Measurements from ENCODE around the gene INTU.

Gene INTU

DNA sequence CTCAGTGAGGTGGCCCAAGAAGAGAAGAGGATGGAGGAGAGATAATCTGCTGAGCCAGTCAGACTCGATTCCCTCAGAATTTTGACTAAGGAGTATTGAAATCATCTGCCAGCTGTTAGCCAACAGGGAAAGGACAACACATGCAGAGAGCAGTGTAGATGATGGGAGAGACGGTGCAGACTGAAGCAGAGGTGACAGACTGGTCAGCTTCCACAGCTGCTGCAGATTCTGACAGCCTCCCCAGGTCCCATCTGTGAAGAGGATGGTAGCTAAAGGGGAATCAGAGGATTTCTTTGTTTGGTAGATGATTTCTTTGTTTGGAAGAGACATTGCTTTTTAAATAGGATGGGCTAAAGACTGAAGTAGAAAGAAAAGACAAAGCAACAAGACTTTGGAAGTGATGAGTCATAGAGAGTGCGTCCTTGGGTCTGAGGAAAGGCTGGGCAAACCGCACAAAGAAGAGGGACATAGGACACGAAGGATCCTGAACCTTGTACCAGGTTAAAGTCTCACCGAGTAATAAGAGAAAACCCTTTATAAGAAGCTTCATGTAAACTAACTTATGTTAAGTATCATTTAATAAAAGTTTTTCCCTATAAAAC, 27.6 kb downstream of the INTU start:
- ChIA-PET POLR2A (no interaction called here), CTCF (interaction anchor here (0.6 kb wide), 1 partner anchor 54 kb away, joined by 3 read pairs; no protein-coding TSS in a partner anchor)
- Histone ChIP-seq H3K4me1 (ENCODE audit: control insufficient read depth, insufficient read depth, low read length) (no peaks in the 10 kb centered on the region), H3K9me3 (ENCODE audit: control insufficient read depth, insufficient read depth, low read depth, low read length) (no peaks in the 10 kb centered on the region), H3K36me3 (ENCODE audit: control insufficient read depth in 2 of 2, insufficient read depth in 1 of 2, low read length in 2 of 2) (no peaks in the 10 kb centered on the region), H3K4me3 (ENCODE audit: low read depth, low read length) (no peak overlapping the region), H3K27ac (ENCODE audit: extremely low read depth, low read depth, low read length) (no peak overlapping the region)
- no peak for TF ChIP-seq ZNF664 (tag by site-specific recombination; IDR thresholded peaks at IDR 0.05)
- TF ChIP-seq, protein P1, sequence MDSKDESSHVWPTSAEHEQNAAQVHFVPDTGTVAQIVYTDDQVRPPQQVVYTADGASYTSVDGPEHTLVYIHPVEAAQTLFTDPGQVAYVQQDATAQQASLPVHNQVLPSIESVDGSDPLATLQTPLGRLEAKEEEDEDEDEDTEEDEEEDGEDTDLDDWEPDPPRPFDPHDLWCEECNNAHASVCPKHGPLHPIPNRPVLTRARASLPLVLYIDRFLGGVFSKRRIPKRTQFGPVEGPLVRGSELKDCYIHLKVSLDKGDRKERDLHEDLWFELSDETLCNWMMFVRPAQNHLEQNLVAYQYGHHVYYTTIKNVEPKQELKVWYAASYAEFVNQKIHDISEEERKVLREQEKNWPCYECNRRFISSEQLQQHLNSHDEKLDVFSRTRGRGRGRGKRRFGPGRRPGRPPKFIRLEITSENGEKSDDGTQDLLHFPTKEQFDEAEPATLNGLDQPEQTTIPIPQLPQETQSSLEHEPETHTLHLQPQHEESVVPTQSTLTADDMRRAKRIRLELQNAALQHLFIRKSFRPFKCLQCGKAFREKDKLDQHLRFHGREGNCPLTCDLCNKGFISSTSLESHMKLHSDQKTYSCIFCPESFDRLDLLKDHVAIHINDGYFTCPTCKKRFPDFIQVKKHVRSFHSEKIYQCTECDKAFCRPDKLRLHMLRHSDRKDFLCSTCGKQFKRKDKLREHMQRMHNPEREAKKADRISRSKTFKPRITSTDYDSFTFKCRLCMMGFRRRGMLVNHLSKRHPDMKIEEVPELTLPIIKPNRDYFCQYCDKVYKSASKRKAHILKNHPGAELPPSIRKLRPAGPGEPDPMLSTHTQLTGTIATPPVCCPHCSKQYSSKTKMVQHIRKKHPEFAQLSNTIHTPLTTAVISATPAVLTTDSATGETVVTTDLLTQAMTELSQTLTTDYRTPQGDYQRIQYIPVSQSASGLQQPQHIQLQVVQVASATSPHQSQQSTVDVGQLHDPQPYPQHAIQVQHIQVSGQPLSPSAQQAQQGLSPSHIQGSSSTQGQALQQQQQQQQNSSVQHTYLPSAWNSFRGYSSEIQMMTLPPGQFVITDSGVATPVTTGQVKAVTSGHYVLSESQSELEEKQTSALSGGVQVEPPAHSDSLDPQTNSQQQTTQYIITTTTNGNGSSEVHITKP (tag by site-specific recombination; IDR thresholded peaks at IDR 0.05) = no peak
- no peak for TF ChIP-seq ZBTB17 (tag by site-specific recombination; IDR thresholded peaks at IDR 0.05)
- TF ChIP-seq ZNF610 (tag by site-specific recombination; IDR thresholded peaks at IDR 0.05; ENCODE audit: borderline replicate concordance) = no peak
- no peak for TF ChIP-seq ZNF433 (tag by site-specific recombination; IDR thresholded peaks at IDR 0.05; ENCODE audit: low read depth)
- TF ChIP-seq, protein P2, sequence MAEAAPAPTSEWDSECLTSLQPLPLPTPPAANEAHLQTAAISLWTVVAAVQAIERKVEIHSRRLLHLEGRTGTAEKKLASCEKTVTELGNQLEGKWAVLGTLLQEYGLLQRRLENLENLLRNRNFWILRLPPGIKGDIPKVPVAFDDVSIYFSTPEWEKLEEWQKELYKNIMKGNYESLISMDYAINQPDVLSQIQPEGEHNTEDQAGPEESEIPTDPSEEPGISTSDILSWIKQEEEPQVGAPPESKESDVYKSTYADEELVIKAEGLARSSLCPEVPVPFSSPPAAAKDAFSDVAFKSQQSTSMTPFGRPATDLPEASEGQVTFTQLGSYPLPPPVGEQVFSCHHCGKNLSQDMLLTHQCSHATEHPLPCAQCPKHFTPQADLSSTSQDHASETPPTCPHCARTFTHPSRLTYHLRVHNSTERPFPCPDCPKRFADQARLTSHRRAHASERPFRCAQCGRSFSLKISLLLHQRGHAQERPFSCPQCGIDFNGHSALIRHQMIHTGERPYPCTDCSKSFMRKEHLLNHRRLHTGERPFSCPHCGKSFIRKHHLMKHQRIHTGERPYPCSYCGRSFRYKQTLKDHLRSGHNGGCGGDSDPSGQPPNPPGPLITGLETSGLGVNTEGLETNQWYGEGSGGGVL (tag by site-specific recombination; IDR thresholded peaks at IDR 0.05) = no peak
- no peak for TF ChIP-seq ZNF510 (tag by site-specific recombination; IDR thresholded peaks at IDR 0.05; ENCODE audit: insufficient replicate concordance)
- no peak for TF ChIP-seq ELK4 (IDR thresholded peaks at IDR 0.05; ENCODE audit: borderline replicate concordance, low read depth, low read length)

GRCh38 chr4:127667116-127667515, 34.4 kb downstream of the INTU start:
- no peaks in the 10 kb centered on the region for H3K9me3 ChIP-seq (ENCODE audit: control insufficient read depth, insufficient read depth, low read depth, low read length)
- CTCF ChIA-PET = no interaction called here
- H3K27ac ChIP-seq (ENCODE audit: extremely low read depth, low read depth, low read length) = no peak overlapping the region
- H3K4me3 ChIP-seq (ENCODE audit: low read depth, low read length) = no peak overlapping the region
- POLR2A ChIA-PET = no interaction called here
- no peaks in the 10 kb centered on the region for H3K4me1 ChIP-seq (ENCODE audit: control insufficient read depth, insufficient read depth, low read length)
- H3K36me3 ChIP-seq (ENCODE audit: control insufficient read depth in 2 of 2, insufficient read depth in 1 of 2, low read length in 2 of 2) = no peaks in the 10 kb centered on the region
- TF ChIP-seq PBX3 (CRISPR knock-in tag; IDR thresholded peaks at IDR 0.05) (no peak), ZNF302 (tag by site-specific recombination; IDR thresholded peaks at IDR 0.05; ENCODE audit: low read depth) (no peak), ZIC2 (tag by site-specific recombination; IDR thresholded peaks at IDR 0.05) (no peak), ZNF221 (tag by site-specific recombination; IDR thresholded peaks at IDR 0.05; ENCODE audit: borderline replicate concordance) (no peak), ZNF76 (tag by site-specific recombination; IDR thresholded peaks at IDR 0.05; ENCODE audit: borderline replicate concordance, low read depth) (no peak), ZBTB48 (tag by site-specific recombination; IDR thresholded peaks at IDR 0.05) (no peak), BCL11A (tag by site-specific recombination; IDR thresholded peaks at IDR 0.05; ENCODE audit: low read depth) (no peak), ZNF391 (tag by site-specific recombination; IDR thresholded peaks at IDR 0.05; ENCODE audit: borderline replicate concordance, low read depth) (no peak), ZBTB20 (tag by site-specific recombination; IDR thresholded peaks at IDR 0.05) (no peak), ZBTB6 (tag by site-specific recombination; IDR thresholded peaks at IDR 0.05) (no peak), GLIS1 (tag by site-specific recombination; IDR thresholded peaks at IDR 0.05) (no peak), ZNF629 (tag by site-specific recombination; IDR thresholded peaks at IDR 0.05) (no peak)
- TF ChIP-seq, protein P3, sequence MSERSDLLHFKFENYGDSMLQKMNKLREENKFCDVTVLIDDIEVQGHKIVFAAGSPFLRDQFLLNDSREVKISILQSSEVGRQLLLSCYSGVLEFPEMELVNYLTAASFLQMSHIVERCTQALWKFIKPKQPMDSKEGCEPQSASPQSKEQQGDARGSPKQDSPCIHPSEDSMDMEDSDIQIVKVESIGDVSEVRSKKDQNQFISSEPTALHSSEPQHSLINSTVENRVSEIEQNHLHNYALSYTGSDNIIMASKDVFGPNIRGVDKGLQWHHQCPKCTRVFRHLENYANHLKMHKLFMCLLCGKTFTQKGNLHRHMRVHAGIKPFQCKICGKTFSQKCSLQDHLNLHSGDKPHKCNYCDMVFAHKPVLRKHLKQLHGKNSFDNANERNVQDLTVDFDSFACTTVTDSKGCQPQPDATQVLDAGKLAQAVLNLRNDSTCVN (tag by site-specific recombination; optimal IDR thresholded peaks at IDR 0.05) = no peak
- TF ChIP-seq, protein P4, sequence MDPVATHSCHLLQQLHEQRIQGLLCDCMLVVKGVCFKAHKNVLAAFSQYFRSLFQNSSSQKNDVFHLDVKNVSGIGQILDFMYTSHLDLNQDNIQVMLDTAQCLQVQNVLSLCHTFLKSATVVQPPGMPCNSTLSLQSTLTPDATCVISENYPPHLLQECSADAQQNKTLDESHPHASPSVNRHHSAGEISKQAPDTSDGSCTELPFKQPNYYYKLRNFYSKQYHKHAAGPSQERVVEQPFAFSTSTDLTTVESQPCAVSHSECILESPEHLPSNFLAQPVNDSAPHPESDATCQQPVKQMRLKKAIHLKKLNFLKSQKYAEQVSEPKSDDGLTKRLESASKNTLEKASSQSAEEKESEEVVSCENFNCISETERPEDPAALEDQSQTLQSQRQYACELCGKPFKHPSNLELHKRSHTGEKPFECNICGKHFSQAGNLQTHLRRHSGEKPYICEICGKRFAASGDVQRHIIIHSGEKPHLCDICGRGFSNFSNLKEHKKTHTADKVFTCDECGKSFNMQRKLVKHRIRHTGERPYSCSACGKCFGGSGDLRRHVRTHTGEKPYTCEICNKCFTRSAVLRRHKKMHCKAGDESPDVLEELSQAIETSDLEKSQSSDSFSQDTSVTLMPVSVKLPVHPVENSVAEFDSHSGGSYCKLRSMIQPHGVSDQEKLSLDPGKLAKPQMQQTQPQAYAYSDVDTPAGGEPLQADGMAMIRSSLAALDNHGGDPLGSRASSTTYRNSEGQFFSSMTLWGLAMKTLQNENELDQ (tag by site-specific recombination; IDR thresholded peaks at IDR 0.05; ENCODE audit: low read depth) = no peak

Measured in HEK293 (cell line).